ENCODE data around the gene KRTAP4-6. TPM values are rescaled to one million over a fixed set of nuclear protein-coding genes. Genes with fewer than 3 reads are reported as not detected.
"Not testable (repeated sequence)": the region's sequence is repeated elsewhere in the genome, so short reads cannot be mapped to it uniquely, and the experiment has no call there.

The KRTAP4-6 gene
- total and polyA plus RNA-seq, 2 experiments from 2014 or later = not detected

- no peaks in the 10 kb centered on the region for H4K20me1 ChIP-seq (ENCODE audit: insufficient read depth, poor library complexity, severe bottlenecking)
- 78% methylated on average over 1 of the region's 1 CpG for WGBS (ENCODE audit: low lambda C conversion rate, missing lambda C conversion rate)
Observed at GRCh38 chr17:41127371-41127770, 13.0 kb downstream of the KRTAP4-6 start.

GRCh38 chr17:41126412-41126811 is 13.9 kb downstream of the KRTAP4-6 start:
- H3K4me2 ChIP-seq = no peak overlapping the region
- TF ChIP-seq CTCF (IDR thresholded peaks at IDR 0.05; ENCODE audit: poor library complexity) = no peak
- no peak for TF ChIP-seq EZH2 (IDR thresholded peaks at IDR 0.05; ENCODE audit: borderline replicate concordance)
- TF ChIP-seq EZH2phosphoT487 (IDR thresholded peaks at IDR 0.05; ENCODE audit: low read depth, severe bottlenecking, unreplicated experiment) = no peak
- no peaks in the 10 kb centered on the region for H3K27me3 ChIP-seq
- H3K4me1 ChIP-seq (ENCODE audit: insufficient read depth) = no peaks in the 10 kb centered on the region
- no peaks in the 10 kb centered on the region for H3K9me3 ChIP-seq (ENCODE audit: low read depth)
- WGBS (ENCODE audit: low lambda C conversion rate, missing lambda C conversion rate) = 95% methylated on average over 3 of the region's 3 CpGs
- H2AFZ ChIP-seq = no peak overlapping the region
- H4K20me1 ChIP-seq (ENCODE audit: insufficient read depth, poor library complexity, severe bottlenecking) = no peaks in the 10 kb centered on the region
- H3K79me2 ChIP-seq = no peaks in the 10 kb centered on the region
- H3K36me3 ChIP-seq (replicated peaks; ENCODE audit: insufficient read depth, low read depth) = no peaks in the 10 kb centered on the region
- no peak overlapping the region for H3K4me3 ChIP-seq
- DNase-seq (ENCODE audit: low spot score) = no peak
- no peaks in the 10 kb centered on the region for H3K9me2 ChIP-seq (replicated peaks; ENCODE audit: insufficient read depth)
- H3K27ac ChIP-seq = no peak overlapping the region

More at GRCh38 chr17:41127371-41127770, 13.0 kb downstream of the KRTAP4-6 start:
- H3K4me2 ChIP-seq = no peak overlapping the region
- no peaks in the 10 kb centered on the region for H3K36me3 ChIP-seq (replicated peaks; ENCODE audit: insufficient read depth, low read depth)
- no peaks in the 10 kb centered on the region for H3K9me3 ChIP-seq (ENCODE audit: low read depth)
- H3K4me3 ChIP-seq = no peak overlapping the region
- H3K4me1 ChIP-seq (ENCODE audit: insufficient read depth) = no peaks in the 10 kb centered on the region
- H2AFZ ChIP-seq = no peak overlapping the region
- TF ChIP-seq CTCF (IDR thresholded peaks at IDR 0.05; ENCODE audit: poor library complexity) (no peak), EZH2 (IDR thresholded peaks at IDR 0.05; ENCODE audit: borderline replicate concordance) (no peak), EZH2phosphoT487 (IDR thresholded peaks at IDR 0.05; ENCODE audit: low read depth, severe bottlenecking, unreplicated experiment) (no peak)
- no peaks in the 10 kb centered on the region for H3K27me3 ChIP-seq
- no peaks in the 10 kb centered on the region for H3K79me2 ChIP-seq
- DNase-seq (ENCODE audit: low spot score) = no peak
- H3K9me2 ChIP-seq (replicated peaks; ENCODE audit: insufficient read depth) = no peaks in the 10 kb centered on the region
- H3K27ac ChIP-seq = no peak overlapping the region

- no peaks in the 10 kb centered on the region for H3K36me3 ChIP-seq (replicated peaks; ENCODE audit: insufficient read depth, low read depth)
- no peaks in the 10 kb centered on the region for H3K9me3 ChIP-seq (ENCODE audit: low read depth)
- no peaks in the 10 kb centered on the region for H3K27me3 ChIP-seq
- no peak overlapping the region for H3K4me3 ChIP-seq
- H4K20me1 ChIP-seq (ENCODE audit: insufficient read depth, poor library complexity, severe bottlenecking) = no peaks in the 10 kb centered on the region
- no peak overlapping the region for H3K4me2 ChIP-seq
- no peaks in the 10 kb centered on the region for H3K4me1 ChIP-seq (ENCODE audit: insufficient read depth)
- no peaks in the 10 kb centered on the region for H3K79me2 ChIP-seq
- WGBS (ENCODE audit: low lambda C conversion rate, missing lambda C conversion rate) = 93% methylated on average over 2 of the region's 2 CpGs
- DNase-seq (ENCODE audit: low spot score) = no peak
- H3K9me2 ChIP-seq (replicated peaks; ENCODE audit: insufficient read depth) = no peaks in the 10 kb centered on the region
- TF ChIP-seq CTCF (IDR thresholded peaks at IDR 0.05; ENCODE audit: poor library complexity) = no peak
- no peak for TF ChIP-seq EZH2 (IDR thresholded peaks at IDR 0.05; ENCODE audit: borderline replicate concordance)
- no peak for TF ChIP-seq EZH2phosphoT487 (IDR thresholded peaks at IDR 0.05; ENCODE audit: low read depth, severe bottlenecking, unreplicated experiment)
- H2AFZ ChIP-seq = no peak overlapping the region
- H3K27ac ChIP-seq = no peak overlapping the region
Observed at GRCh38 chr17:41125064-41125463, 15.3 kb downstream of the KRTAP4-6 start.

GRCh38 chr17:41123991-41124371 is 16.4 kb downstream of the KRTAP4-6 start, which contains the start of gene KRTAP4-12:
TSS of gene KRTAP4-12 (minus strand) at chr17:41124182. CDS start at chr17:41124122, 60 bp downstream.
- not testable (repeated sequence) for H3K27ac ChIP-seq; H3K36me3 ChIP-seq (replicated peaks; ENCODE audit: insufficient read depth, low read depth); DNase-seq (ENCODE audit: low spot score); H3K9me3 ChIP-seq (ENCODE audit: low read depth); H3K27me3 ChIP-seq; H3K4me2 ChIP-seq; H3K9me2 ChIP-seq (replicated peaks; ENCODE audit: insufficient read depth); H3K4me1 ChIP-seq (ENCODE audit: insufficient read depth); H4K20me1 ChIP-seq (ENCODE audit: insufficient read depth, poor library complexity, severe bottlenecking); H3K79me2 ChIP-seq; H3K4me3 ChIP-seq; H2AFZ ChIP-seq
- WGBS (ENCODE audit: low lambda C conversion rate, missing lambda C conversion rate) = 77% methylated on average over 3 of the region's 3 CpGs

- not testable (repeated sequence) for H3K36me3 ChIP-seq (replicated peaks; ENCODE audit: insufficient read depth, low read depth); H3K9me3 ChIP-seq (ENCODE audit: low read depth); H3K4me2 ChIP-seq; H3K27me3 ChIP-seq; H3K4me1 ChIP-seq (ENCODE audit: insufficient read depth); H3K4me3 ChIP-seq; H2AFZ ChIP-seq; DNase-seq (ENCODE audit: low spot score); H3K9me2 ChIP-seq (replicated peaks; ENCODE audit: insufficient read depth); H3K27ac ChIP-seq; H3K79me2 ChIP-seq; H4K20me1 ChIP-seq (ENCODE audit: insufficient read depth, poor library complexity, severe bottlenecking)
- WGBS (ENCODE audit: low lambda C conversion rate, missing lambda C conversion rate) = 89% methylated on average over 12 of the region's 12 CpGs
Observed at GRCh38 chr17:41123292-41123990, 16.9 kb downstream of the KRTAP4-6 start.

Data from hepatocyte (in vitro differentiated cells).